Measurements from ENCODE around the gene API5. TPM values are rescaled to one million over a fixed set of nuclear protein-coding genes. Genes with fewer than 3 reads are reported as not detected.
A peak's percentile ranks its signal among the peaks of the same experiment; 100 is the strongest.
"Not testable (repeated sequence)": the region's sequence is repeated elsewhere in the genome, so short reads cannot be mapped to it uniquely, and the experiment has no call there.

The API5 gene
- 10 to 100 TPM; 41.2 to 52.8 TPM for total RNA-seq
- long read RNA-seq, transcript API5-201 (14 exons, 3,714 nt), result major isoform, 35 of 89 reads
- long read RNA-seq, transcript API5-210 (13 exons, 1,760 nt), result minor isoform, 6 of 89 reads
- long read RNA-seq, transcript API5-208 (14 exons, 1,868 nt), result minor isoform, 32 of 89 reads
- long read RNA-seq, partial matches to known transcripts, result 6 of 89 reads
- long read RNA-seq, other reads (novel, unspliced or antisense), result 10 of 89 reads

DNA sequence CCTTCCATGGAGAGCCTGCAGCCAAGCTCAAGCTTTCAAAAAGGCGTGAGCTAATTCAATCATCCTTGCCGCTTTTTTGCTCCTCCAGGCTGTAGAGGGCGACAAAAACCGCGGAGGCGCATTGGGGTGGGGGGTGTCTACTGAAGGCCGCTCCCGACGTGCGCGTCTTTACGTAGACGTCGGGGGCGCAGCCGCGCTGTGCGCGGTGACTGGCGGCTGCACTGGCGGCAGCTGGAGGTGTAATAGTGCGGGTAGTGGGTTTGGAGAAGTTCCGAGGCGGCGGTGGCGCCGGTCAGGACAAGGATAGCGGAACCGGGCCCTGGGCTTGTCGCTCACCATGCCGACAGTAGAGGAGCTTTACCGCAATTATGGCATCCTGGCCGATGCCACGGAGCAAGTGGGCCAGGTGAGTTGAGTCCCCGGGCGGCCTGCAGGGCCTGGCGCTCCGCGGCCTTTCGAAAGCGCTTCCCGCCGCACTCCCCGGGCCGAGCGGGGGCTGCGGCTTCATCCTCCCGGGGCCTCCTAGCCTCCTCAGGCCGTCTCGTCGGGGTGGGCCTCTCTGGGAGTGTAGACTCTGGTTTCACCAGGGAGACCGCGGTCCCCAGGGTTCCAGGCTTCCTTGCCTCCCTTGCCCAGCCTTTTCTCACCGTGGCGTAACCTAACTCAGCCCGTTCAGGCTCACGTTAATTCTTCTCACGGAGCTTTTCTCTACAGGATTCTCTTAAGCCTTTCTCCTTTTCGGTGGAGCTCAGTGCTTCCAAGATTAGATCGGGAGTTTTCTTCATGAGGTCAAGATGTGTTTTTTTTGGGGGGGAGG is at the start of gene API5:
Gene API5 (plus strand): TSS at position 206 of the 817 bp plus-strand sequence. CDS start 132 bp downstream, at position 338.
- intact Hi-C loops (cut with DNase I), result no loop called here
- ATAC-seq (peak; percentile 100), DNase-seq (peak; percentile 93)

DNA sequence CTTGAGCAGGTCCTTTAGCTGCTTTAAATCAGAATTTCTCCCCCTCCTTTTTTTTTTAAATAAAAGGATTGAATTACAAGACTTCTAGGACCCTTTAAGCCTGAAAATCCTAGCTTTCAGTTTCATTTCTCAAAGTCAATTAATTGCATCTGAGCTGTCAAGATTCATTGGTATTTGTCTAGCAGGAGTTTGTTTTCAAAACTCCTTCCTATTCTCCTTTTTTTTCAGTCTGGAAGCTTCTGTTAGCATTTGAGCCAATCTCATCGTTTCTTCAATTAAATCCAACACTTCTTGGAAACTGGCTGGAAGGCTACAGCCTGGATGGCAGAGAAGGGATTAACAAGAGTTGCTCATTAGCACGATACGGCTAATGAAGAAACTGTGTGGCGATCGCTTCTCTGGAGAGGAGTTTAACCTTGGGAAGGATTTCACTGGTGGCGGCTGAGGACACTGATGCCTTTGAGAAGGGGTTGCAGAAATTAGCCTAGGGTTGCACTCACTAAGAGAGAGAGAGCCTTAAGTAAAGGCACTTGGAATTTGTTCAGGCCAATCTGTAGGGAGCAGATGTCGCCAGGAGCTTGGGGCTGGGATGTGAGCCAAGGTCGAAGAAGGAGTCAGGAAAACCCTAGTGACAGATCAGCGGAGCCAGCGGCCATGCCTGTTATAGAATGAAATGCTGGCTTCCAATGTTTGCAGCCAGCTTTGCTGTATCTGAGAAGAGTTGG is 43.8 kb upstream of the API5 start:
- DNase-seq (peak; percentile 65), ATAC-seq (peak; percentile 73 to 92)
- intact Hi-C loops (cut with DNase I), result no loop called here

DNA sequence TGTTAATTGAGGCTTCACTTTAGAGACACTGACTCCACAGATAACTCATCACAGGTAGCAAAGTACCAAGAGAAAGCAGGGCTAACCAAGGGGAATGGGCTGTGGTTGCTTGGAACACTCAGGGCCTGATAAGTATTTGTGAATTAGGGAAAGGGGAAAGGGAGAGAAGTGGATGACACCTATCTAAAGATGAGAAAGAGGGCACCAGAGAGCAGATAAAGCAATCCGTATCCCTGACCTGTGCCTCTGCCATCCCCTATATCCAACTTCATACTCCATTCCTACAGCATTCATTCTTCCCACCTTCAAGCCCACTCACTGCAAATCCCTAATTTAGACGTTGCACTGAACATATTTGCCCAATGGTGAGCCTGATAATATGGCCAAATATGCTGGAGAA is 43.0 kb upstream of the API5 start:
- intact Hi-C loops (cut with DNase I), result no loop called here
- DNase-seq (no peak), ATAC-seq (no peak)

DNA sequence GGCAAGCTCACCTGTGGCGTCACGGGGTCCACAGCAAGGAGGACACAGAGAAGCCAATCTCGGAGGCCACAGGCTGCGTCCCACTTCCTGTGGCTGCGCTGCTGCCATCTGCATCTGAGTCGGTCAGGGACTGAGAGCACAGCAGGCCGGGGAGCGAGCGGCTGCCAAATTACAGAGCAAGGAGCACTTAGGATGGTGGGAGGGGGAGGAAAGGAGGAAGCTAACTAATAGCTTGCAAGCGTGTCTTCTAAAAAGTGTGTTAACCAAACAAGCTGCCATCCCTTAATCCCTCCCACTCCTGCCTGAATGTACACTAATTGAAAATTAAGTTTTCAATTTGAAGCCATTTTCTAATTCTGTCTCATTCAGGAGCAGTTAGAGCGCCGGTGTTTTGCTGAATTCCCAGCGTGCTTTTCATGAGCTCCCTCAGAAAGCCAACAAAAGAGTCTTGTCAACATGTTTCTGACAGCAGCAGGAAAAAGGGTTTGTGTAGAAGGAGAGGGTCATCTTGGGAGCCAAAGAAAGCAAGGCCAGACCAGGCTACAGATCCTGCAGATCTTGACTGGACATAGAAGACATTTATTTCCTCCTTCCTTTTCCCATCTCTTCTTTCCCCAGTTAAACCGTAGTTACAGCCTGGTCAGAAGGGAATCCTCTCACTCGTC is 42.4 kb upstream of the API5 start:
- ATAC-seq (peak; percentile 53 to 83), DNase-seq (peak; percentile 30)
- intact Hi-C loops (cut with DNase I), result no loop called here

DNA sequence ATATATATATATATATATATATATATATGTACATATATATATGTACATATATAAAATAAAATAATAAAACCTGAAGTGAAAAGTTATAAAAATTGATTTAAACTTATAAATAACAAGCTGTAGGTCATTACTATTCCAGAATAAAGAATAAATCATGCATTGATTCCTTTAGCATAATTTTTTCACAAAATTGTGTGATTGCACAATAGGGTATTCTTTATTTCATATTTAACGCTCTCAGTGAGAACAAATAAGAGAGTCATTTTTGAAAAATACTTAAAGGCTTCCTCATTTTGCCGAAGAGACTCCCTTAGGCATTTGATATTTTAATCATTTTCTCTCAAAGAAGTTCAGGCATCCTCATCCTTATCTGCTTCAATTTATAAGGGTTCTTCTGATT is 41.3 kb upstream of the API5 start:
- intact Hi-C loops (cut with DNase I), result no loop called here
- DNase-seq, result no peak
- ATAC-seq, result no peak

DNA sequence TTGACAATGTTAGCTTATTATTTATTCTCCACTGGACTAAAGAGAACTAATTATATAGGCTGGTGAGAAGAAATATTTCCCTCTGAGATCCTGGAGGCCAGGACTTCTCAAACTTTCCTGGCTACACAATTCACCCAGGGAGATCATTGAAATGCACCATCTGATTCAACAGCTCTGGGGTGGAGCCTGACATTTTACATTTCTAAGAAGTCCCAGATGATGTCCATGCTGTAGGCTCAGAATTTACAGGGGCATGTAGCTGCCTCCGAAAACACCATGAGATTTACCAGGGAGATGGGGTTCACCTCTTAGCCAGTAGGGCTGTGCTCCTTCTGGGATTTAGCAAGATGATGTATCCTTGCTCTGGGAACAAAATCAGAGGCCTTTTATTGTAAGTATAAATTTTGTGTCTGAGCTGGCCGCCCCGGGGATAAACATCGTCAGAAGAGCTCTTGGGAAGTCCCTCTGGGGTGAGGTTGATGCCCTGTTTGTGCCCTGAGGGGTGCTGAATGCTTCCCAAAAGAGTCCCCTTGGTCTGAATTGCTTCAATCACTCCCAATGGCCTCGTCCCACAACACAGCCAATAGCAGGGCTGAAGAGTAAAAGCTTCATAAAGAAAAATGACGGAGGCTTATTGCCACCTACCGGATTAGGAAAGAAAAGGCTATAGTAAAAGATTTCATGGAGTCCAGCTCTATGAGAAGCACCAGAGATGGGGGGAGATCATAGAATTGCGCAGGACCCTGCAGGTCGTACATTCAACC is 33.4 kb upstream of the API5 start:
- intact Hi-C loops (cut with DNase I), result no loop called here
- DNase-seq (no peak), ATAC-seq (peak; percentile 17 to 61)

DNA sequence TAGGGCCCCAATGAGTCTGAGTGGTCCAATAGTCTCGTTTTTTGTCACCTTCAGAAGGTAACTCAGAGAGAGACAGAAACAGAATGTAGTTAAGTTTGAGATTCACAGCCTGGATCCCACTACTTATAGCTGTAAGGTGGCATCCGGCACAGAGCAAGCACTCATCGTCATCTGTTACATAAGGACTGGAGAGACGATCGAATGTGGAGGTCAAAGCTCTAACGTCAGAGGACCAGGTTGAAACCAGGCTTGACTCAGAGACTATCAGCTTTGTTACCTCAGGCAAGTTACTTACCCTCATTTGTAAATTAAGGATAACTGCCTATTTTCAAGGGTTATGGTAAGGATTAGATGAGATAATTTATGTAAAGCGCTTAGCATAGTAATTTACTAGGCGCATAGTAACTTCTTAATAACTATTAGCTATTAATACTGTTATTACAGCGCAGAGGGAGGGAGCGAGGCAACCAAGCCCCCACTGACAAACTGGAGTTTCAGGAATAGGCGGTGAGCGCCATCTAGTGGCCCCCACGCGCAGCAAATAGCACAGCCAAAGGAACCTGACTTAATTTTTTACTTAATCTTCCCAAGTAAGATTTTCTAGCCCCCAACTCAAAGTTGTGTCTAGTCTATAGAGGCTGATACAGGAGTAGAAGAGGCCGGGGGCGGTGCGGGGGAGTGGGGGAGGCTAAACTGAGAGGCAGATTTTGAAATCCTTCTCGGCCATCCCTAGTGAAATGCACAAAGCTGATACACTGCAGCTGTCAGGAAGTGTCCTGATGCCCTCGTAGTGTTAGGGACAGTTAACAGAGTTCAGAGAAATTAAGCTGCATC is 29.0 kb upstream of the API5 start:
- peak; percentile 36 to 38 for ATAC-seq
- intact Hi-C loops (cut with DNase I), result loop anchor here in 1 of 2 donors (2.0 to 5.0 kb wide), 2 partner anchors 510 to 1821 kb away; no protein-coding TSS in a partner anchor
- peak; percentile 34 for DNase-seq

DNA sequence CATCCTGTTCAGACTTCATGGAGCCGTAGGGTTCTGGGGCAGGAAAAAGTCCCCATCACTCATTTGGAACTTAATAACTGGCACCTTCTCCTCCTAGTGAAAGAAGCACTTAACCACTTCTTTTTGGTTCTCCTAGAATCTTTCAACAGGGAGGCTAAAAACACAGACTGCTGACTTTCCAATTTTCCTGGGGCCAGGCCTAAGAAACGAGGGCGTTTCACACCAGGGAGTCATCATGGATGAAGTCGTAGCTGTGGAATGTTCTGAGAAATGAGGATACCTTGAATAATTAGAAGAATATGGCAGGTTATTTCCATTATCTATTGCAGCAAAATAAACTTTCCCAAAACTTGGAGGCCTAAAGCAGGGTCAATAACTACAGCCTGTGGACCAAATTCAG is 26.0 kb upstream of the API5 start:
- intact Hi-C loops (cut with DNase I), result no loop called here
- DNase-seq (no peak), ATAC-seq (no peak)

DNA sequence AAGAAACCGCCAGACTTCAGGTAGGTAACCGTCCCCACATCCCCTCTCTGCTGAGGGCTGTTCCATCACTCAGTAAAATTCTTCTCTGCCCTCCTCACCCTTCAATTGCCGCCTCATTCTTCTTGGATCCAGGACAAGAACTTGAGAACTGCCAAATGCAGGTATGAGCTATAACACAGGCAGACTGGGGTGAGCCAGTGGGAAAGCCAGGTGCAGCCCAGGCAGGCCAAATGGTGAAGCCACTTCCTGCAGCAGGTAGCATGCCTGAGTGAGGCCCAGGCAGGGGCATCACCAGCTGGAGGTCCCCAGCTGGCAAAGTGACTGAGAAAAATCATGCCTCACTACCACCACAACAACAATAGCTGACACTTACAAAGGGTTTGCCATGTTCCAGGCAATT is 22.4 kb upstream of the API5 start:
- intact Hi-C loops (cut with DNase I), result no loop called here
- no peak for DNase-seq
- no peak for ATAC-seq

DNA sequence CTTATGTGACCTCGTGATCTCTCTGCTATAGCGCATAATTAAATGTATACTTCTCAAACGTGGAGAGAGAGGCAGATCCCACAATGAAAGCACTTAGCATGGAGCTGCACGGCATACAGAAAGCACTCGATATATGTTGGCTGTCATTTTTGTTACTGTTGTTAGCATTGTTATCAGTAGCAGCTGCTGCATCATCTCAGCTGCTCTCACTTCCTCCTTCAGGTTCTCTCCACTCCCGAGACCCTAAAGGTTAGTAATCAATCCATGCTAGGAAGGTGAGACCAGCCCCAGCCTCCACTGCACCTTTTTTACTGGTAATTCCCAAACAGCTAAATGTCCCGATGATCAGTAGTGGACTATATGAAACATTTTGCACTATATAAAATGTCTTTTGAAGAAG is 13.4 kb upstream of the API5 start:
- no peak for ATAC-seq
- intact Hi-C loops (cut with DNase I), result no loop called here
- no peak for DNase-seq

DNA sequence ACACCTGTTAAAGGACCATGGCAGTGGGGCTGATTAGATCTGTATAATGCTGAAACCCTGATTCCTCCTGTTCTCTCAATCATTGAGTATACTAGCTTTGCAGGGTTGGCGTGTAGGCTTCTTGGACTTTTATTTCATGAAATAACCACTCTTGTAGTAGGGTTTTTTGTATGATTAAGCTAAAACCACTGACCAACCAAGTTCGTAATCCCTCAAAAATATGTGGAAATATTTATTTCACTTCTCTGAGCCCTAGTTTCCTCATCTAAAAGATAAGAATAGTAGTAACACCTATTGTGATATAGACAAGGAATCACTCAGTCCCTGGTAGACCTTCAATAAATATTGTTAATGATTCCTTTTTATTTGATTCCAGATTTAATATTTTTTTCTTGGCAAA is 4.2 kb downstream of the API5 start:
- DNase-seq, result no peak
- intact Hi-C loops (cut with DNase I), result no loop called here
- no peak for ATAC-seq

DNA sequence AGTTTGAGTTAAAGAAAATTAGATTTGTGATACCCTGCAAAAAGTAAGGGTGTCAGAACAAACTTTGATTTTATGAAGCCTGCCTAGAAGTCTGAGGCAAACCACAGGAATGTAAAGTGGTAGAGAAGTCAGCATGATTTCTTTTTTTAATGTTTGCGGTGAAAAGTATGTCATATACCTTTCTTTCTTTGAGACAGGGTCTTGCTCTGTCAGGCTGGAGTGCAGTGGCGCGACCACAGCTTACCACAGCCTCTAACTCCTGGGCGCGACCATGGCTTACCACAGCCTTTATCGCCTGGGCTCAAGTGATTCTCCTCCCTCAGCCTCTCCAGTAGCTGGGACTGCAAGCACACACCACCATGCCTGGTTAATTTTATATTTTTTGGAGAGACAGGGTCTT is 4.7 kb downstream of the API5 start:
- DNase-seq (no peak), ATAC-seq (no peak)
- intact Hi-C loops (cut with DNase I), result no loop called here

DNA sequence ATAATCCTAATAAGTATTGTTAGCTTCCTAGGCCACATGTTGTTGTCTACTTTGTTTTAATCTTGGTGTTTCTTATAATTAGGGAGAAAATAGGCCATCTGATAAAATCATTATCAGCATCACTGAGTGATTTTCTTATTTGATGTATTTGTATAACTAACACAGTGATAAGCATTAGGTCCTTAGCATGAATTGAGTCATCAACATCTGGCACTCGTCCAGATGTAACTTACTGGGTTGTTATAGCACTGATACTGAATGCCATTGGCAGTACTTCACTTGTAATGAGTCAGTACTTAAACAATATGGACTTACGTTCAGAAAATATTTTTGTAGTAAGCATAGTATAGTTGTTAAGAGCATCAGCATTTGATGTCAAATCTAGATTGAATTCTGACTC is 16.2 kb downstream of the API5 start:
- intact Hi-C loops (cut with DNase I), result no loop called here
- no peak for DNase-seq
- ATAC-seq, result no peak

DNA sequence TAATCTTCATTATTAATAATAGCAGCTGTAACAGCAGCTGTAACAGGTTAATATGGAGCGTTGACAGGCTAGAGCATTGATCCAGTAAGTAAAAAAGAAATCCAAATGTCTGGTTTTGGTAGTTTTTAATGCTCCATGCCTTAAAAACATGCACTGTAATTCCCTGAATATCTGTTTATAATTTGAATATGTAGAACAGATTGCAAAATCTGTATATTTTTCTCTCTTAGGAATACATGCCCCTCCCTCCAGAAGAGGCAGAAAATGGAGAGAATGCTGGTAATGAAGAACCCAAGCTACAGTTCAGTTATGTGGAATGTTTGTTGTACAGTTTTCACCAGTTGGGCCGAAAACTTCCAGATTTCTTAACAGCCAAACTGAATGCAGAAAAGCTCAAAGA is 16.7 kb downstream of the API5 start:
- intact Hi-C loops (cut with DNase I), result no loop called here
- ATAC-seq (no peak), DNase-seq (no peak)

DNA sequence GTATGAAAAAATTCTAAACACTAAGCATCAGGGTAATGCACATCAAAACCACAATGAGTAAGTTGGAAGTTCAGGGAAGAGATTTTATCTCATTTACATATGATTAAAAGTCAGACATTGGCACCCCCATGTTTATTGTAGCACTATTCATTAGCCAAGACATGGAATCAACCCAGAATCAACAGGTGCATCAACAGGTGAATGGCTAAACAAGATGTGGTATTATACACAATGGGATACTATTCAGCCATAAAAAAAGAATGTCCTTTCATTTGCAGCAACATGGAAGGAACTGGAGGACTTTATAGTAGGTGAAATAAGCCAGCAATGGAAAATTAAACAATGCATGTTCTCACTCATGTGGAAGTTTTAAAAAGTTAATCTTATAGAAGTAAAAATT is 29.4 kb downstream of the API5 start:
- DNase-seq (no peak), ATAC-seq (no peak)
- intact Hi-C loops (cut with DNase I), result no loop called here

DNA sequence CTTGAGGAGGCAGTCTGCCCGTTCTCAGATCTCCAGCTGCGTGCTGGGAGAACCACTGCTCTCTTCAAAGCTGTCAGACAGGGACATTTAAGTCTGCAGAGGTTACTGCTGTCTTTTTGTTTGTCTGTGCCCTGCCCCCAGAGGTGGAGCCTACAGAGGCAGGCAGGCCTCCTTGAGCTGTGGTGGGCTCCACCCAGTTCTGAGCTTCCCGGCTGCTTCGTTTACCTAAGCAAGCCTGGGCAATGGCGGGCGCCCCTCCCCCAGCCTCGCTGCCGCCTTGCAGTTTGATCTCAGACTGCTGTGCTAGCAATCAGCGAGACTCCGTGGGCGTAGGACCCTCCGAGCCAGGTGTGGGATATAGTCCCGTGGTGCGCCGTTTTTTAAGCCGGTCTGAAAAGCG is 39.6 kb downstream of the API5 start:
- intact Hi-C loops (cut with DNase I); DNase-seq; ATAC-seq: not testable (repeated sequence)

DNA sequence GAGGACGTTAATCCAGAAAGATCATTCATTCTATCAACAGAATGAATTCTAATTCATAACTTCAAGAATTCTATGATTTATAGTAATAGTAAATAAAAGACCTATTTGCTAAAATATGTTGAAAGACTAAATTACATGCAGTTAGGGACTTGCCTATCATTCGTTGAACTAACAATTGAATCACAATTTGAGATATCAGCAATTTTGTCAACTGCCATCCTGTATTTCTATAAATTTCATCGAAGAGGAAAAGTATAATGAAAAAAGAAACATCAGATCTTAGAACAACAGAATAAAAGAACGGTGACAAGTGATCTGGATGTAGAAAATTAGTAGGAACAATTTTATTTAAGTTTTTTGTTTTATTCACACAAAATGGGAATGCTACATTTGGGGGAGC is 42.5 kb downstream of the API5 start:
- intact Hi-C loops (cut with DNase I), result no loop called here
- DNase-seq (no peak), ATAC-seq (no peak)

DNA sequence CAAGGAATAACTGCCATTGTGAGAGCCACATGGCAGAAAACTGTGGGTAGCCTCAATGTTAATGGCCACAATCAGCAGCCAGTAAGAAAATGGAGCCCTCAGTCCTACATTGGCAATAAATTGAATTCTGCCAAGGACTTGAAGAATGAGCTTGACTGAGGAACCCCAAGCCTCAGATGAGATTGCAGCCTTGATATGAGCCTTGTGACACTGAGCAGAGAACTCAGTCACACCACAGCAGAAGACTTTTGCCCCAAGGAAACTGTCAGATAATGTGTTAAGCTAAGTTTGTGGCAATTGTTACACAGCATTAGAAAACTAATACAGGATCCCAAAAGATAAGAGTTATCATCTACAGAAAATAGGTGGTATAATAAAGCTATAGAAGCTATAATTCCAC is 44.5 kb downstream of the API5 start:
- intact Hi-C loops (cut with DNase I), result no loop called here
- DNase-seq (no peak), ATAC-seq (no peak)

All from left cardiac atrium (tissue), 4 donors.